HG03066 (cell line): Measurements from ENCODE around the gene HSD17B12.

ENCODE experiments used
- ATAC-seq: cut with Tn5 transposase; IDR thresholded peaks from one replicate; pipeline ENCODE4 v1.9.1; 2021; ENCODE audit warnings: low read depth; ENCODE audit not compliant: unreplicated experiment

Gene HSD17B12

GRCh38 chr11:43853781-43854180 lies 173.2 kb downstream of the HSD17B12 start:
- ATAC-seq, result no peak

DNA sequence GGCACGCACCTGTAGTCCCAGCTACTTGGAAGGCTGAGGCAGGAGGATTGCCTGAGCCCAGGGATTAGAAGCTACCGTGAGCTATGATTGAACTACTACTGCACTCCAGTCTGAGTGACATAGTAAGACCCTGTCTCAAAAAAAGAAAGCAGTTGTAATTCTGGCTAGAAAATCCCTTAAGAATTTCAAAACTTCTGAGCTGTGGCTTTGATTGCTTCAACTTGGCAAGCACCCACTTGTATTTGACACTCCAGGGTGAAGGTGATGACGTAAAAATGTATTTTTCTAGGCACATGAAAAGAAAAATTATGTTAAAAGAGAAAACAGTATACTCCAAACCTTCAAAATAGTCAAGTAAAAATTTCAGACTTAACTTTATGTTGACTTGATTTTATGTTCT lies 176.5 kb downstream of the HSD17B12 start:
- no peak for ATAC-seq

DNA sequence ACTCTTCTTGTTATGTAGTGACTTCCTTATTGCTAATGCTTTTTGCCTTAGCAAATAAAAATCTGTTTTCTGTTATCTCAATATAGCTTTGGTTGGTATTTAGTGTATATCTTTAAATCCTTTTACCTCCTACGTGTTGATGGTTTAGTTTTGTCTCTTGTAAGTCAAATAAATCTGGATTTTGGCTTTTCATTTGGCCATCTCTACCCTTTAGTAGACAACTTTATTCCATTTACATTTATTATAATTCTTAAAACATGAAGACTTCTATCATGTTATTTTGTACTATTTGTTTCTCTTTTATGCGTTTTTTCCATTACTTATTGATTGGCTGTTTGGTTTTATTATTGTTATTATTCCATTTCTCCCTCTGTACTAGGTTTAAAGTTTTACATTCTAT lies 180.6 kb downstream of the HSD17B12 start:
- ATAC-seq, result no peak

DNA sequence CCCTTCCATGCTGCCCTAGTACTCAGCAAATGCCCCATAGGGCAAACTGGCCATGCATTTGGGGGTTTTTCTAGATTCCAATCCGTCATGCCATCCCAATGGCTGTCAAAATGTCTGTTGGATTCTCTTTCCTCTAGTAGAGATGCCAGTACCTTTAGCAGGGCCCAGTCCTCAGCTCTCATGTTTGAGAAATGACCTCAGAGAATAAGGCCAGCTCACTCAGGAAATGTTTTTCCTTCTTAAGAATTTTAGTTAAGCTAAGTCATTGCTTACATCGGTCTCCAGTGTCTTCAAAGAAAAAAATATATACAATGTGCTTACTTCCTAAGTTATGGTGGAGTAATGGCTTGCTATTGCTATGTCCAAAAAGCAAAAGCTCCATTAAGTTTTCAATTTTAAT lies 186.0 kb downstream of the HSD17B12 start:
- no peak for ATAC-seq

GRCh38 chr11:43866969-43867368 lies 186.4 kb downstream of the HSD17B12 start:
- no peak for ATAC-seq

DNA sequence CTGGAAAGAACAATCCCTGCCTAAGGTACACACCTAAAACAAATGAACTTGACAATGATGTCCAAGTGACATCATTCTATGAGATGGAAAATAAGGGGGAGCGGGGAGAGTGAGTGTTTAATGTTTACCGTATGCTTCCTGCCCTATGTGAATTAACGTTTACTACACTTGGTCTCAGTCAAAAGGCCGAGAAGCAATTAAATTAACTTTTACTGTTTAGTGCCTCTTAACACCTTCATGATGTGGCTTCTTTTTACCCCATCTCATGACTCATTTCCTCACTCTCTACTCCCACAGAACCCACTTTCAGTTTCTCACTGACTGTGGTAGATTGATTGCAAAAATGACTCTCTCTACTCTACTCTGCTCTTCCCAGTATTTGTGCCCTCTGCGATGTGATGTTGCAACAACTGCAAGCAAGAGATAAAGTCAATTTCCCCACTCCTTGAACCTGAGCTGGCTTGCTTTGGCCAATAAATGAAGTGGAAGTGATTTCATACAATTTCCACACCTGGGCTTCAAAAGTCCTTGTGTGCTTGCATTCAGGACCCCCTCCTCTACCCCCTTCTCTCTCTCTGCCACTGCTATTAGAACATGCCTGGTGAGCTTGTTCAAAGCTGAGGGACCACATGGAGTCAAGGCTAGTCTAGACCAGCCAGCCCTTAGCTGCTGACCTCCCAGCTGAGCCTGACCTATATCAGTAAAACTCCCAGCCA lies 188.5 kb downstream of the HSD17B12 start:
- ATAC-seq, result peak; percentile 100

DNA sequence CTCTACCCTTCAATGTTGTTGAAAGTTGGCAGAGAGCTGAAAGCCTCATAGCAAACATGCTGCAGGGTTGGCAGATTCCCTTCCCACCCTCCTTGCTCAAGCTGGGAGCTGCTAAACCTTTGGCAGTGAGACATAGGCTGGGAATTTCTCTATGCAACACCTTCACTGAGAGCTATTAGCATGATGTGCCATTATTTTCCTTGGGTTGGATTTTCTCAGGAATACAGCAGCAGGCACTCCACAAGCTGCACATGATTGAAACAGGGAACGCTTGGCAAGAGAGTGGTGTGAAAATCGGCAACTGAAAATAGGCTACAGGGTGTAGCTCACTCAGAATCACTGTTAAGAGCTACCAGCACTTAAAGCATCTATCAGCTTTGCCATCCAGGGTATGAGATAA lies 190.5 kb downstream of the HSD17B12 start:
- no peak for ATAC-seq

DNA sequence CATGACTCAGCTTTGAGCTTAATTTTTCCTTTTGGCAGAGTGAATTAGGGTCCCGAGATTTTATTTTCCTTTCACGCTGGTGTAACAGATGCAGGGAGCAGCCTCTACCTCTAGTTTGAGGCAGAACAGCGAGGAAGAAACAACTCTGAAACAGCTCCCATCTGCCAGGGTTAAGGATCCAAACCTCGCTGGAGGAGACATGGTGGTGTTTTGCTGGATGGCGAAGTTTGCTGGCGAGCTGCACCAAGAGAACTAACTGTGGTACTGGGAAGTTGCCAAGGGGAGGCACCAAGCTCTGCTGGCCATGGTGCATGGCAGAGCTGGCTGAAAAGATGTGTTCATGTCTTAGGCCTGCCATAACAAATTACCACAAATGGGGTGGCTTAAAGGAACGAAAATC lies 192.5 kb downstream of the HSD17B12 start:
- ATAC-seq, result no peak

DNA sequence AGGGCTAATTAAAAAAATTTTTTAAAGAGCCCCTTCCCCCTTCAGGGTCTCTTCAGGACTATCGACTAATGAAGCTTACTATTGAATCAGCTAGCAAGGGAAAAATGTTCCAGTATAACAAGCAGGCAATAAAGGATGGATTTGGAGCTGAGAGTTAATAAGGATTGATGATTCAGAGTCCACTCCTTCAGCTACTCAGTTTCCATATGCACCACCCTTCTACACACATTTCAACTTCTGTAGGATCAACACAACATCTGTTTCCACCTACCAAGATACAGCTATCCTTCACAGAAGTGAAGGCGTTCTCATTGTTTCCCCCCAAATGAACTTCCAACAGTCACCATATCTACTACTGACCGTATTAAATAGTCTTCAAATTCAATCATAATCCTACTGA lies 193.5 kb downstream of the HSD17B12 start:
- ATAC-seq, result no peak

DNA sequence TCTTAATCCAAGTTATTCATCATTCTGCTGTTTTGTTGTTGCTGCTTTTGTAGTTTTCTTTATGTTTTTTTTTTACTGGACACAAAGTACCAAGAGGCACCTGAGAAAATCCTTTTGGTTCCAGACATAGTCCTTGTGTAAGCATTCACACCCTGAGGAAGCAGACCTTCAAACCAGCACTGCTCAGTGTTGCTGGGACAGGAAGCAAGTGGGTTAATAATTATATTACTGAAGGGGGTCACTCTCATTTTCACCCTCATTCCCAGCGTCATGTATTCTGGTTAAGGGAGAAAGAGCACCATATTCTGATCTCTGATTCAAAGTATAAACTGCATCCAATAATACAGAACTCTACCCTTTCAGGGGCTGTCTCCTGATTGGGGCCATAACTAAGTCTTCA lies 194.2 kb downstream of the HSD17B12 start:
- no peak for ATAC-seq

DNA sequence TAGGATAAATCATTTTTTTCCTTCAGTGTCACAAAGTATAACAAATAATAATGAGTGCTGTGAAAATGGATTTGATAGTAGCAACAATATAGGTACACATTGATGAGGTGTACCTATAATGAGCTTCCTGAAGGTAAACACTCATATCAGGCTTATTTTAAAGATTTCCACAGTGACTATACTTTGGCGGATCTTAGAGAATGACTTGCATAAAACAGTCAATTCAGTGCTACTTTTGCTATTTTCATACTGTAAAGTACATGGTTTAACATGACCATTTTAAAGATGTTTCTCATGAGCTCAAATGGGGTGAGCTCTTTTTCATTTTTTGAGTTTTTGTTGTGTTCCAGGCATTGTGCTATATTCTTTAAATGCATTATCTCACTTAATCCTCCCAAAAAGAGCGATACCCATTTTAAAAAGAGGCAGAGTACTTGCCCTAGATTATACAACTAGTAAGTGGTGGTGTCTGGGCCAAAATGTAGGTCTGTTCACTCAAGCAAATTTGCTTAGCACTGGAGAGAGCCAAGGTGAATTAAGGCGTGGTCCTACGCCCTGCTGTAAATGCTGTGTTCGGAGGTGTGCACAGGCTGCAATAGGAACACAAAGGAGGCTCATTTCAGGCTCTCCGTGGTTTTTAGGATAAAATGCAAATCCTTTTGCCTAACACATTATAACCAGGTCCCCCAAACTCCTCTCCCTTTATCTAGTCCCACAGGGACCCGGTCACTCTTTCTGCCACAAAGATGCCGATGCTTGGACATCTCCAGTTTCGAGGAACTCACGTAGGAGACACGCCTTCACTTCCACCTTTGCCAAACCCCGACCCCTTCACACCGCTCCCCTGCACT lies 199.5 kb downstream of the HSD17B12 start:
- ATAC-seq, result no peak

DNA sequence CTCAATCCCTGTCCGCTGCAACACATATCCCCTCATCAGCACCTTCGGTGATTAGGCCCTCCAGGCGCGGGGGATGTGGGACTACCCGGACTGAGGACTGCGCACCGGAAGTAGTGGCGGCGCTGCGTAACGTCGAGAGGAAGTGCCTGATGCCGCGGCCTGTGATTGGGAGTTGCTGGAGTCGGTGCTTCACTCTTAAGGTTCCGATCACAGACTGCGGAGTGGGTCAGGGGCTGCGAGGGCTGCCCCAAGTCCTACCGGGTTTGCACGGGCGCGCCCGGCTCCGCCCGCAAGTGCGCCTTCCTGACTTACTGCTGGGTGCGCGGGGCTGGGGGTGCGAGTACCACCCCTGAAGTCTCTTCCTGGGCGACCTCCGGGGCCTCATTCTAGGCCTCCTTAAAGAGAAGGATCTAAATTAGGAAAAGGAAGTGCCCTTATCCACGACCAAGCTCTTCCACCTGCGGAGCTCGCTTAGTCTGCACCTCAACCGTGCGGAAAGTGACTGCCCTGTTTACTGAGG lies 200.2 kb downstream of the HSD17B12 start, which contains the start of gene ALKBH3:
Gene ALKBH3 (plus strand): TSS at position 192 of the 520 bp plus-strand sequence. CDS start 1,822 bp downstream, outside the sequence.
- peak; percentile 98 for ATAC-seq

GRCh38 chr11:43892851-43893250 lies 212.3 kb downstream of the HSD17B12 start:
- ATAC-seq, result no peak

DNA sequence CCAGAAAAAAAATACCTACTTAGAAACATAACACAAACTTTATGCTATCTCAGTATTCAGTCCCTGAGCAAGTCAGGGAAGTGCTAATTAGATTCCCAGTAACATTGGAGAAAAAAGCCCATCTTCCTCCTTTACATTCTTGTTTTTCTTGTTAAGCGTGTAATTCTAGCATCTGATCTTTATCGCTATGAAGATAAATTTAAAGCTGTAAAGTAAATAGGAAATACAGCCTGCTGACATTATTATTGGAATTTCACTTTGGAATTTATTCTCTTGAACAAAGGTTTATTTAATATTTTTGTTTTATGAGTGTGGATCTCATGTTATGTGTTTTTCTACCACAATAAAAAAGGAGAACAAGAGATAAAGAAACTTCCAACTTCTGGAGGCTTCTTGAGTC lies 214.0 kb downstream of the HSD17B12 start:
- no peak for ATAC-seq

GRCh38 chr11:43895601-43896000 lies 215.1 kb downstream of the HSD17B12 start:
- ATAC-seq, result no peak

- ATAC-seq, result no peak
Observed at GRCh38 chr11:43898574-43898973, 218.0 kb downstream of the HSD17B12 start.

- ATAC-seq, result no peak
Observed at GRCh38 chr11:43899094-43899493, 218.6 kb downstream of the HSD17B12 start.

- ATAC-seq, result no peak
Observed at GRCh38 chr11:43901551-43901950, 221.0 kb downstream of the HSD17B12 start.

DNA sequence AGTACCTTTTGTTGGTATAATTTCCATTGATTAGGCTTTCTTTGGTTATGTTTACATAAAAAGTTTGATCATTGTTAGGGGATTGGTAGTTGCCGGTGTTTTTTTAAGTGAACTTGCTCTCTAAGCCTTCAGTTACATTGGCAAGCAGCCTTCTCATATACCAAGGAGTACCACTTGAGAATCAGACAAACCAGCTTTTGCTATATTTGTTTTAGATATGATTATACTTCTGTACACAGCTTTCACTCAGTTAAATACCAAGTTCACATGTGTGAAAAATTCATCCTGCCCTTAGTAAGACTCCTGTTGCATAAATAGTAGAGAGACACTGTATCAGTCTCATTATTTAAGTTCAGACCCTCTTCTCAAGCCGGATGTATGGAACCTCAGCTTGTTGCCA lies 222.5 kb downstream of the HSD17B12 start:
- no peak for ATAC-seq

DNA sequence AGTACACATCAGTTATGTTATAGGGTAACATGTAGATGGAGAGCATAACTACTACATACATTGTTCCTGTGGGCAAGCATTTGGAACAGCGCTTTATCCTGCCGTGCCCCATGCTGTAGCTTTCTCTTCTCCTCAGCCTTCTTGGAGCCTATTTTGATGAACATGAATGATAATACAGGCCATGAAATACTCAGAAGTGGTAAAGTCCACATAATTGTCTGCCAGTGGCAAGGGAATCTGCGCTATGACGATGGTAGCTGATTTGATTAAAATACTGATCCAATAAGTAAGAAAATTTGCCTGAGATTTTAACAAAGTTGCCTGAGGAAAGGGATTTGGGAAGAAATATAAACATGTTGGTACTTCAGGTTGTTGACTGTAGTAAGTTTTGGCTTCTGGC lies 223.4 kb downstream of the HSD17B12 start:
- no peak for ATAC-seq

DNA sequence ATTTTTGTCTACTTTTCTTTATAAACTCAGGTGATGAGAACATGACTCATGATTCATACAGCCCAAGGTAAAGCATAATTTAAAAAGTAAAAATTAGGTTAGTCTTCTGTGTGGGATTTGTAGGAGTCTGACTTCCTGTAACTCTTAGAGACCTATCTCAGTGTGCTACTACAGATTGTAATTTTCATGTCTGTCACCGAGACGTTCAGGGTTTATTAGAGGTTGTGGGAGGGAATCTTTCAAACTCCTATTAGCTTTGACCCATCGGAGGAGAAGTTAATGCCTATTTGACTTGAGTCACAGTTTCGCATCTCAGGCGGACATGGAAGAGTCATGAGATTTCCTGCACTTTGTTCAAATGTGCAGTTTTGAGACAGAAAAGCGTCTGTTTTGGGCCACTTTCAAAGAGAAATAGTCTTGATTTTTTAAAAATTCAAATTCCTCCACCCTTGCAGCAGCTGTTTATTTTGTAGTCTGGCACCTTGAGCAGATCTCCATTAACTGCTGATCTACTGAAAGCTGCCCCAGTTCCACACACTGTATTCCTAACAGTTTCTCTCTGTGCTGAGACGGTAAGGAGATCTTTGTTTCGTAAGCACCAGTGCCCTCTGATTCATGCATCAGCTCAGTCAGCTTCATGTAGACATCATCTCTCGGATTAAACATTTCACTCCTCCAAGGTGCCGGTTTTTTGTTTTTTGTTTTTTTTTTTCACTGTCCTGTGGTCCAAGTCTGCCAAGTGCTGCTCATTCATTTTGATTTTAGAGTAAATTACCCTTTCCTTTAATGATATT lies 224.4 kb downstream of the HSD17B12 start:
- no peak for ATAC-seq
